Right lung (tissue), 5 donors: Measurements from ENCODE around the gene ELK3. TPM values are rescaled to one million over a fixed set of nuclear protein-coding genes. Genes with fewer than 3 reads are reported as not detected.

ENCODE experiments used
- DNase-seq, 2 donors: peaks; one replicate each; pipeline ENCODE4 v3.0.0-alpha.2; 2013
- polyA plus RNA-seq, 5 donors: library from polyadenylated mRNA; unstranded; fragments of 120-200 nt; gene quantifications; one replicate each; pipeline versions ENCODE4 v1.2.1 to v1.2.3, GENCODE V29; 2013; ENCODE audit warnings: inconsistent platforms in 1 of 5, low replicate concordance in 1 of 5; ENCODE audit not compliant: insufficient read length in 5 of 5, insufficient read depth in 1 of 5

The ELK3 gene
- polyA plus RNA-seq, 5 donors = 67.1 to 81.0 (median 78.6) TPM

GRCh38 chr12:96210376-96211055 is 16.3 kb downstream of the ELK3 start:
- no peak for DNase-seq

GRCh38 chr12:96211988-96212387 is 17.8 kb downstream of the ELK3 start:
- DNase-seq = no peak

GRCh38 chr12:96212456-96213375 is 18.5 kb downstream of the ELK3 start:
- no peak for DNase-seq

GRCh38 chr12:96213869-96214268 is 19.7 kb downstream of the ELK3 start:
- no peak for DNase-seq

- no peak for DNase-seq
Measured at GRCh38 chr12:96215919-96216273, 21.7 kb downstream of the ELK3 start.

- no peak for DNase-seq
Measured at GRCh38 chr12:96218989-96219678, 25.0 kb downstream of the ELK3 start.

GRCh38 chr12:96219700-96220206 is 25.6 kb downstream of the ELK3 start:
- DNase-seq = no peak

- no peak for DNase-seq
Measured at GRCh38 chr12:96220902-96221301, 26.7 kb downstream of the ELK3 start.

GRCh38 chr12:96221391-96221790 is 27.2 kb downstream of the ELK3 start:
- DNase-seq = no peak

GRCh38 chr12:96223411-96224218 is 29.4 kb downstream of the ELK3 start:
- no peak for DNase-seq

- DNase-seq = no peak
Measured at GRCh38 chr12:96224219-96224615, 30.0 kb downstream of the ELK3 start.

- DNase-seq = no peak
Measured at GRCh38 chr12:96225044-96225855, 31.1 kb downstream of the ELK3 start.

GRCh38 chr12:96225994-96226399 is 31.8 kb downstream of the ELK3 start:
- DNase-seq = no peak

- no peak for DNase-seq
Measured at GRCh38 chr12:96226401-96226800, 32.2 kb downstream of the ELK3 start.

GRCh38 chr12:96226801-96227348 is 32.7 kb downstream of the ELK3 start:
- DNase-seq = no peak

GRCh38 chr12:96227365-96228106 is 33.4 kb downstream of the ELK3 start:
- DNase-seq = no peak

- no peak for DNase-seq
Measured at GRCh38 chr12:96228566-96229248, 34.5 kb downstream of the ELK3 start.

GRCh38 chr12:96230646-96231045 is 36.5 kb downstream of the ELK3 start:
- no peak for DNase-seq

GRCh38 chr12:96233168-96233567 is 39.0 kb downstream of the ELK3 start:
- DNase-seq = no peak
